HL-60 (cell line): Measurements from ENCODE around the gene C2CD4C.

Experiments
- DNase-seq, 2 experiments: peaks; one replicate each; pipeline ENCODE4 v3.0.0-alpha.2; 2010 to 2020; ENCODE audit warnings: low read depth in 1 of 2, low spot score in 1 of 2
- H3K27ac ChIP-seq: fragments of 250-450 bp; sonication (Bioruptor Pico); replicated peaks from 2 replicates; pipeline ENCODE4 v1.5.1; 2020; ENCODE audit warnings: mild to moderate bottlenecking, moderate library complexity
- H3K27me3 ChIP-seq: fragments of 250-450 bp; sonication (Bioruptor Pico); 2 replicates; pipeline ENCODE4 v1.5.1; 2021; ENCODE audit warnings: mild to moderate bottlenecking, moderate library complexity; ENCODE audit not compliant: insufficient read depth, poor library complexity, severe bottlenecking
- H3K4me3 ChIP-seq: replicated peaks from 2 replicates; pipeline ENCODE4 v1.5.1; 2011; ENCODE audit warnings: mild to moderate bottlenecking, control low read depth, low read length; ENCODE audit not compliant: insufficient read depth
- GABPA ChIP-seq: IDR thresholded peaks from 2 replicates; pipeline ENCODE4 v1.6.1; 2012; ENCODE audit warnings: low read depth
- POLR2AphosphoS5 ChIP-seq: IDR thresholded peaks from 2 replicates; pipeline ENCODE4 v1.6.1; 2012; ENCODE audit warnings: low read depth
- SPI1 ChIP-seq: IDR thresholded peaks from 2 replicates; pipeline ENCODE4 v1.6.1; 2012; ENCODE audit warnings: low read depth, mild to moderate bottlenecking, borderline replicate concordance
- TF ChIP-seq, protein P1 (sequence below): IDR thresholded peaks from one replicate; pipeline ENCODE4 v1.5.1; 2011; ENCODE audit warnings: low read length, control low read depth, inconsistent platforms; ENCODE audit not compliant: insufficient read depth
- TF ChIP-seq, protein P2 (sequence below): IDR thresholded peaks from 2 replicates; pipeline ENCODE4 v1.6.1; 2012; ENCODE audit warnings: low read depth; ENCODE audit not compliant: insufficient replicate concordance

Gene C2CD4C

DNA sequence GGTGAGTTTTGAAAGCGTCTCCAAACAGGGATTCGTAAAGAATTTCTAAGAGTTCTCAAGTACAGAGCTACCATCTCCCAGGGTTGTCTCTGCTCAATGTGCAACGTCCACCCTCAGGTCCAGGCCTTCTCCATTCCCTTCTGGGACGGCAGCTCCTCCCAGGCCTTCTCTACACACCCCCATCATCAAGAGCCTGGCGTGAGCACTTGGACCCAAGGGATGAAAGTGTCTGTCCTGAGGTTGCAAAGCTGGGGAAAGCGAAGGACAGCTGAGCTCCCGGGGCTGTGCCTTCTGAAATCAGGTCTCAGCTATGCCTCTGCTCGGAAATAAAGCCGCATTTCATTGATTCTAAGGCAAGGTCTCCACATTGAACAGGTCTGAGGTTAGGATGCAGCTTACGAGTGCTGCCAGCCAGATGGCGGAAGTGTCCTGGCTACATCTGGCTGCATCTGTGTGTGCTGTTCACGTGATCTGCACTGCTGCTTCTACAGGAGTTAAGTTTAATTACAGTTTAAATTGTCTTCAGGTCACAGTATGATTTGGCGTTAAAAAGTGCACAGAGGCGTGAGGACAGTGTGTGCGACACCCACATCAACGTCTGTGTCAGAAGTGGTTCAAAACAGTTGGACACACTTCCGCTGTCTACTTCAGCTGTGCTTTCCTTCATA, 37.3 kb downstream of the C2CD4C start:
- Histone ChIP-seq H3K27ac (no peak overlapping the region), H3K4me3 (no peak overlapping the region), H3K27me3 (no peaks in the 10 kb centered on the region)
- no peak for TF ChIP-seq GABPA
- TF ChIP-seq, protein P1, sequence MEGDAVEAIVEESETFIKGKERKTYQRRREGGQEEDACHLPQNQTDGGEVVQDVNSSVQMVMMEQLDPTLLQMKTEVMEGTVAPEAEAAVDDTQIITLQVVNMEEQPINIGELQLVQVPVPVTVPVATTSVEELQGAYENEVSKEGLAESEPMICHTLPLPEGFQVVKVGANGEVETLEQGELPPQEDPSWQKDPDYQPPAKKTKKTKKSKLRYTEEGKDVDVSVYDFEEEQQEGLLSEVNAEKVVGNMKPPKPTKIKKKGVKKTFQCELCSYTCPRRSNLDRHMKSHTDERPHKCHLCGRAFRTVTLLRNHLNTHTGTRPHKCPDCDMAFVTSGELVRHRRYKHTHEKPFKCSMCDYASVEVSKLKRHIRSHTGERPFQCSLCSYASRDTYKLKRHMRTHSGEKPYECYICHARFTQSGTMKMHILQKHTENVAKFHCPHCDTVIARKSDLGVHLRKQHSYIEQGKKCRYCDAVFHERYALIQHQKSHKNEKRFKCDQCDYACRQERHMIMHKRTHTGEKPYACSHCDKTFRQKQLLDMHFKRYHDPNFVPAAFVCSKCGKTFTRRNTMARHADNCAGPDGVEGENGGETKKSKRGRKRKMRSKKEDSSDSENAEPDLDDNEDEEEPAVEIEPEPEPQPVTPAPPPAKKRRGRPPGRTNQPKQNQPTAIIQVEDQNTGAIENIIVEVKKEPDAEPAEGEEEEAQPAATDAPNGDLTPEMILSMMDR: no peak
- TF ChIP-seq, protein P2, sequence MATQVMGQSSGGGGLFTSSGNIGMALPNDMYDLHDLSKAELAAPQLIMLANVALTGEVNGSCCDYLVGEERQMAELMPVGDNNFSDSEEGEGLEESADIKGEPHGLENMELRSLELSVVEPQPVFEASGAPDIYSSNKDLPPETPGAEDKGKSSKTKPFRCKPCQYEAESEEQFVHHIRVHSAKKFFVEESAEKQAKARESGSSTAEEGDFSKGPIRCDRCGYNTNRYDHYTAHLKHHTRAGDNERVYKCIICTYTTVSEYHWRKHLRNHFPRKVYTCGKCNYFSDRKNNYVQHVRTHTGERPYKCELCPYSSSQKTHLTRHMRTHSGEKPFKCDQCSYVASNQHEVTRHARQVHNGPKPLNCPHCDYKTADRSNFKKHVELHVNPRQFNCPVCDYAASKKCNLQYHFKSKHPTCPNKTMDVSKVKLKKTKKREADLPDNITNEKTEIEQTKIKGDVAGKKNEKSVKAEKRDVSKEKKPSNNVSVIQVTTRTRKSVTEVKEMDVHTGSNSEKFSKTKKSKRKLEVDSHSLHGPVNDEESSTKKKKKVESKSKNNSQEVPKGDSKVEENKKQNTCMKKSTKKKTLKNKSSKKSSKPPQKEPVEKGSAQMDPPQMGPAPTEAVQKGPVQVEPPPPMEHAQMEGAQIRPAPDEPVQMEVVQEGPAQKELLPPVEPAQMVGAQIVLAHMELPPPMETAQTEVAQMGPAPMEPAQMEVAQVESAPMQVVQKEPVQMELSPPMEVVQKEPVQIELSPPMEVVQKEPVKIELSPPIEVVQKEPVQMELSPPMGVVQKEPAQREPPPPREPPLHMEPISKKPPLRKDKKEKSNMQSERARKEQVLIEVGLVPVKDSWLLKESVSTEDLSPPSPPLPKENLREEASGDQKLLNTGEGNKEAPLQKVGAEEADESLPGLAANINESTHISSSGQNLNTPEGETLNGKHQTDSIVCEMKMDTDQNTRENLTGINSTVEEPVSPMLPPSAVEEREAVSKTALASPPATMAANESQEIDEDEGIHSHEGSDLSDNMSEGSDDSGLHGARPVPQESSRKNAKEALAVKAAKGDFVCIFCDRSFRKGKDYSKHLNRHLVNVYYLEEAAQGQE: no peak
- TF ChIP-seq POLR2AphosphoS5: no peak
- TF ChIP-seq SPI1: no peak
- DNase-seq: no peak

DNA sequence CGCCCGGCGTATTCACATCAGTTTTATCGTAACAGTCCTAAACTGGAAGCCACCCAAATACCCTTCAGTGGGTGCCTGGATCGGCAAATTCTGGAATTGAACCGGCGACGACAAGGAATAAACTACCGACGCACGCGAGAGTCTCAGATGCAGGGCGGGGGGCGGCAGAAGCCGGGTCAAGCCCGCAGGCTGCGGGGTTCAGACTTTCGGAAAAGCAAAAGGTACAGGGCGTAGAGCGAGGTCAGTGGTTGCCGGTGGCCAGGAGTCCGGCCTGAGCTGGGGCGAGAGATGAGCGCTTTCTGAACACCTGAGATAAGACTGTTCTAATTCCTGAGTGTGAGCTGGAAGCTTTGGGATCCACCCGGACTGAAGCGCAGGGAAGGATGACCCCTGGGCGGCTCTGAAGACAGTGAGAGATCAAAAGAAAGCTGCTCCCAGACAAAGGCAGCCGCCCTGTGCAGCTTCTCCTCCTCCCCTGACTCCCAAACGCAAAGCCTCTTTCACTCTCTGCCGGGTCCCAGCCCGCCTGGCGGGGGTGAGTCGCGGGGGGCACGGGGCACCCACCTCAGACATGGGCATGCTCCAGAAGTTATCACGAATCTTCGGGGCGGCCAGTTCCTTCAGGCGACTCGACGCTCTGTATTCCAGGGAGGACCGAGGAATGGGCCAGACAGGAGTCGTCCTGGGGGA, 38.2 kb downstream of the C2CD4C start:
- no peak for DNase-seq
- H3K27ac ChIP-seq: no peak overlapping the region
- H3K4me3 ChIP-seq: no peak overlapping the region
- no peaks in the 10 kb centered on the region for H3K27me3 ChIP-seq
- TF ChIP-seq SPI1 (no peak), GABPA (no peak), POLR2AphosphoS5 (no peak)
- TF ChIP-seq, protein P2: no peak
- TF ChIP-seq, protein P1: no peak

DNA sequence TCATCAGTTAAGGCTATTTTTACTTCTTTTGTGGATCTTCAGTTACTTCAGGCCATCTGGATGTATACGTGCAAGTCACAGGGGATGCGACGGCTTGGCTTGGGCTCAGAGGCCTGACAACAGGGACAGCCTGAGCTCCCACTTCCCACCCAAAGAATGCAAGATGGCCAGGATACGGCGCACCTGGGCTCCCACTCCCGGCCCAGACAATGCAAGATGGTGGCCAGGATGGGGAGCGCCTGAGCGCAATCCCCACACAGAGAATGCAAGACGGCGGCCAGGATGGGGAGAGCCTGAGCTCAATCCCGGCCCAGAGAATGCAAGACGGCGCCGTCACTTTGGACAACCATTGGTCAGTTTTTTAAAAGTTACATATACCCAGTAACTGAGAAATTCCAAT, 39.1 kb downstream of the C2CD4C start:
- H3K27ac ChIP-seq: no peak overlapping the region
- TF ChIP-seq, protein P2: no peak
- TF ChIP-seq POLR2AphosphoS5: no peak
- no peak for TF ChIP-seq SPI1
- TF ChIP-seq, protein P1: no peak
- TF ChIP-seq GABPA: no peak
- H3K27me3 ChIP-seq: no peaks in the 10 kb centered on the region
- no peak overlapping the region for H3K4me3 ChIP-seq
- no peak for DNase-seq
